ENCODE results near the gene RANBP2.

RANBP2 gene

GRCh38 chr2:108829578-108830310 lies 110.5 kb downstream of the RANBP2 start:
- FAIRE-seq (no peak), DNase-seq (ENCODE audit: extremely low spot score, insufficient read length, low read depth) (no peak)

GRCh38 chr2:108833219-108833618 lies 113.9 kb downstream of the RANBP2 start:
- FAIRE-seq (no peak), DNase-seq (ENCODE audit: extremely low spot score, insufficient read length, low read depth) (no peak)

- no peak for FAIRE-seq
- DNase-seq (ENCODE audit: extremely low spot score, insufficient read length, low read depth), result no peak
Measured at GRCh38 chr2:108834620-108835019, 115.3 kb downstream of the RANBP2 start.

- DNase-seq (ENCODE audit: extremely low spot score, insufficient read length, low read depth), result no peak
- FAIRE-seq, result no peak
Measured at GRCh38 chr2:108835040-108835439, 115.8 kb downstream of the RANBP2 start.
